ENCODE results near the gene CCDC93. TPM values are rescaled to one million over a fixed set of nuclear protein-coding genes. Genes with fewer than 3 reads are reported as not detected.

Gene CCDC93
- total RNA-seq, 1 donor from 2014 or later, result 23.6 TPM

DNA sequence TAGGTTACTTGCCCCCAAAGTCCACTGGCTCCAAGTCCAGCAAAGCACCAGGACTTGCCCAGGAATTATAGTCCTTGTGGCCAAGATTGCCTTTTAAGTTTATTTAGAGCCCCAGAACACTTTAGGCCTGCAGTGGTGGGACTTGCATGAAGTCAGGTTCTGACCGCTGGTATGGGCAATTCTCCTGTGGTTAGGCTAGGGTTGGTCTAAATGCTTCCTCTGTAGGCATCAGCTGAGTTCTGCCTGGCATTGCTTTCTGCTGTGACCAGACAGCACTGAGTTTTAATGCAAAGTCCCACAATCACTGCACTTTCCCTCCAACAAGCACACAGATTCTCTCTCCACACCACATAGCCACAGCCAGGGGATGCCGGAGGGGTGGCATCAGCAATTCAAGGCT, 134.9 kb downstream of the CCDC93 start:
- DNase-seq, result no peak

DNA sequence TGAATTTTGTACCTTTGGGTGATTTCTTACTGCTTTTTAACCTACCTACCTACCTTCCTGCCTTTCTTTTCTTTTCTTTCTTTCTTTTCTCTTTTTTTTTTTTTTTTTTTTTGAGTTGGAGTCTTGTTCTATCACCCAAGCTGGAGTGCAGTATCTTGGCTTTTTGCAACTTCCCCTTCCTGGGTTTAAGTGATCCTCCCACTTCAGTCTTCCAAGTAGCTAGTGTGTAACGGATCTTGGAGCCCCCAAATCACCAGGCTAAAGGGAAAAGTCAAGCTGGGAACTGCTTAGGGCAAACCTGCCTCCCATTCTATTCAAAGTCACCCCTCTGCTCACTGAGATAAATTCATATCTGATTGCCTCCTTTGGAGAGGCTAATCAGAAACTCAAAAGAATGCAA, 138.1 kb downstream of the CCDC93 start:
- DNase-seq, result no peak

Small RNAs within 50 kb of the gene (small RNA-seq; reads per million reads assigned to genes)
- gene RN7SL111P (ENCODE audit: low replicate concordance), result not detected

Other genes with a start within 250 kb of the CCDC93 start
- 51.4 TPM for gene DDX18, start 199.4 kb downstream of the CCDC93 start, total RNA-seq
- 15.6 TPM for gene INSIG2, start 74.4 kb upstream of the CCDC93 start, total RNA-seq